Astrocyte (in vitro differentiated cells and primary cell): ENCODE results near the gene ATXN10. TPM values are rescaled to one million over a fixed set of nuclear protein-coding genes. Genes with fewer than 3 reads are reported as not detected.

ENCODE experiments used
- DNase-seq: peaks from one replicate; pipeline ENCODE4 v3.0.0-alpha.2; 2010; ENCODE audit warnings: low read depth
- FAIRE-seq: peaks from 2 replicates; lab custom pipeline; 2011; peaks lifted over from hg19 to GRCh38; lab: Jason Lieb, UNC
- H2AFZ ChIP-seq: 2 replicates; pipeline ENCODE4 v1.6.0; 2012; ENCODE audit warnings: low read depth, low read length, inconsistent platforms
- H3K27ac ChIP-seq: 2 replicates; pipeline ENCODE4 v1.5.1; 2011; ENCODE audit warnings: low read depth, low read length, inconsistent platforms
- H3K27me3 ChIP-seq: 2 replicates; pipeline ENCODE4 v1.6.0; 2011; ENCODE audit warnings: low read length, inconsistent platforms; ENCODE audit not compliant: insufficient read depth
- H3K36me3 ChIP-seq: 2 replicates; pipeline ENCODE4 v1.5.1; 2011; ENCODE audit warnings: low read length, inconsistent platforms; ENCODE audit not compliant: insufficient read depth
- H3K4me1 ChIP-seq: 2 replicates; pipeline ENCODE4 v1.5.1; 2011; ENCODE audit warnings: low read length, inconsistent platforms; ENCODE audit not compliant: insufficient read depth
- H3K4me2 ChIP-seq: 2 replicates; pipeline ENCODE4 v1.6.0; 2012; ENCODE audit warnings: low read length, inconsistent platforms
- H3K4me3 ChIP-seq: 2 replicates; pipeline ENCODE4 v1.5.1; 2011; ENCODE audit warnings: low read depth, mild to moderate bottlenecking, low read length, inconsistent platforms; ENCODE audit not compliant: insufficient read depth
- H3K79me2 ChIP-seq: 2 replicates; pipeline ENCODE4 v1.6.0; 2012; ENCODE audit warnings: mild to moderate bottlenecking, low read length, inconsistent platforms; ENCODE audit not compliant: insufficient read depth
- H3K9ac ChIP-seq: 2 replicates; pipeline ENCODE4 v1.6.0; 2012; ENCODE audit warnings: mild to moderate bottlenecking, low read length, inconsistent platforms
- H3K9me3 ChIP-seq: 2 replicates; pipeline ENCODE4 v1.5.1; 2012; ENCODE audit warnings: low read depth, mild to moderate bottlenecking, low read length, inconsistent platforms; ENCODE audit not compliant: insufficient read depth
- H4K20me1 ChIP-seq: 2 replicates; pipeline ENCODE4 v1.6.0; 2012; ENCODE audit warnings: low read length, inconsistent platforms; ENCODE audit not compliant: insufficient read depth
- H3K27ac Mint-ChIP-seq: one replicate; pipeline ENCODE4 v1.8.0; 2021; ENCODE audit warnings: mild to moderate bottlenecking, mixed read lengths; ENCODE audit not compliant: unreplicated experiment
- H3K27me3 Mint-ChIP-seq: one replicate; pipeline ENCODE4 v1.8.0; 2021; ENCODE audit warnings: low read depth, mixed read lengths; ENCODE audit not compliant: unreplicated experiment
- H3K36me3 Mint-ChIP-seq: one replicate; pipeline ENCODE4 v1.8.0; 2021; ENCODE audit warnings: low read depth, mixed read lengths; ENCODE audit not compliant: unreplicated experiment
- H3K4me1 Mint-ChIP-seq: one replicate; pipeline ENCODE4 v1.8.0; 2021; ENCODE audit warnings: low read depth, mixed read lengths; ENCODE audit not compliant: unreplicated experiment
- H3K4me3 Mint-ChIP-seq: one replicate; pipeline ENCODE4 v1.8.0; 2021; ENCODE audit warnings: mild to moderate bottlenecking, moderate library complexity, mixed read lengths; ENCODE audit not compliant: unreplicated experiment
- H3K9me3 Mint-ChIP-seq: one replicate; pipeline ENCODE4 v1.8.0; 2021; ENCODE audit warnings: mild to moderate bottlenecking, mixed read lengths; ENCODE audit not compliant: unreplicated experiment
- CTCF ChIP-seq: IDR thresholded peaks from 2 replicates; pipeline ENCODE4 v1.5.1; 2011; ENCODE audit warnings: low read depth, mild to moderate bottlenecking, inconsistent platforms, low read length, moderate library complexity; ENCODE audit not compliant: insufficient read depth
- EZH2 ChIP-seq: IDR thresholded peaks from 2 replicates; pipeline ENCODE4 v1.6.1; 2012; ENCODE audit warnings: mild to moderate bottlenecking, low read length, inconsistent platforms; ENCODE audit not compliant: insufficient read depth
- total RNA-seq: library from RNA; stranded (reverse); gene quantifications from 2 replicates; pipeline ENCODE4 v1.2.1, GENCODE V29; 2021

The ATXN10 gene
- total RNA-seq, 1 donor from 2014 or later, result 195 TPM

GRCh38 chr22:45629469-45630089 is 42.1 kb upstream of the ATXN10 start:
- H4K20me1 ChIP-seq, result no peaks in the 10 kb centered on the region
- peaks cover 15% of the 10 kb centered on the region for H3K27me3 ChIP-seq
- H3K4me1 Mint-ChIP-seq, result peaks cover 10% of the 10 kb centered on the region
- no peak overlapping the region for H3K4me3 Mint-ChIP-seq
- no peaks in the 10 kb centered on the region for H3K36me3 Mint-ChIP-seq
- no peak overlapping the region for H3K4me2 ChIP-seq
- no peak overlapping the region for H3K9ac ChIP-seq
- H3K9me3 ChIP-seq, result no peaks in the 10 kb centered on the region
- H3K4me3 ChIP-seq, result no peak overlapping the region
- no peak overlapping the region for H2AFZ ChIP-seq
- H3K4me1 ChIP-seq, result peaks cover 17% of the 10 kb centered on the region
- no peak for DNase-seq
- no peaks in the 10 kb centered on the region for H3K9me3 Mint-ChIP-seq
- no peak overlapping the region for H3K27ac ChIP-seq
- H3K27ac Mint-ChIP-seq, result no peak overlapping the region
- FAIRE-seq, result no peak
- no peaks in the 10 kb centered on the region for H3K36me3 ChIP-seq
- H3K79me2 ChIP-seq, result no peaks in the 10 kb centered on the region
- peaks cover 32% of the 10 kb centered on the region for H3K27me3 Mint-ChIP-seq
- no peak for TF ChIP-seq CTCF
- no peak for TF ChIP-seq EZH2

- H3K4me3 Mint-ChIP-seq, result no peak overlapping the region
- no peak overlapping the region for H3K27ac ChIP-seq
- TF ChIP-seq CTCF, result no peak
- TF ChIP-seq EZH2, result no peak
- H3K36me3 Mint-ChIP-seq, result no peaks in the 10 kb centered on the region
- H3K4me2 ChIP-seq, result no peak overlapping the region
- peaks cover 33% of the 10 kb centered on the region for H3K27me3 Mint-ChIP-seq
- peaks cover 10% of the 10 kb centered on the region for H3K4me1 Mint-ChIP-seq
- no peak overlapping the region for H3K4me3 ChIP-seq
- no peaks in the 10 kb centered on the region for H3K36me3 ChIP-seq
- H2AFZ ChIP-seq, result no peak overlapping the region
- no peak overlapping the region for H3K27ac Mint-ChIP-seq
- no peak overlapping the region for H3K9ac ChIP-seq
- H3K9me3 Mint-ChIP-seq, result no peaks in the 10 kb centered on the region
- H3K79me2 ChIP-seq, result no peaks in the 10 kb centered on the region
- H3K4me1 ChIP-seq, result peaks cover 17% of the 10 kb centered on the region
- no peak for FAIRE-seq
- no peaks in the 10 kb centered on the region for H3K9me3 ChIP-seq
- DNase-seq, result no peak
- H3K27me3 ChIP-seq, result peaks cover 15% of the 10 kb centered on the region
- no peaks in the 10 kb centered on the region for H4K20me1 ChIP-seq
Measured at GRCh38 chr22:45630436-45630835, 41.2 kb upstream of the ATXN10 start.

- Mint-ChIP-seq H3K4me1 (peaks cover 10% of the 10 kb centered on the region), H3K36me3 (no peaks in the 10 kb centered on the region), H3K4me3 (no peak overlapping the region), H3K9me3 (no peaks in the 10 kb centered on the region), H3K27me3 (peaks cover 35% of the 10 kb centered on the region), H3K27ac (no peak overlapping the region)
- Histone ChIP-seq H4K20me1 (no peaks in the 10 kb centered on the region), H3K4me2 (no peak overlapping the region), H3K4me3 (no peak overlapping the region), H3K79me2 (no peaks in the 10 kb centered on the region), H3K27me3 (peaks cover 17% of the 10 kb centered on the region), H3K4me1 (peaks cover 17% of the 10 kb centered on the region), H2AFZ (no peak overlapping the region), H3K9me3 (no peaks in the 10 kb centered on the region), H3K36me3 (no peaks in the 10 kb centered on the region), H3K9ac (no peak overlapping the region), H3K27ac (no peak overlapping the region)
- no peak for TF ChIP-seq CTCF
- TF ChIP-seq EZH2, result no peak
- DNase-seq (no peak), FAIRE-seq (no peak)
Measured at GRCh38 chr22:45631140-45631840, 40.3 kb upstream of the ATXN10 start.
